ENCODE measurements around the gene ZBTB8OS. TPM values are rescaled to one million over a fixed set of nuclear protein-coding genes. Genes with fewer than 3 reads are reported as not detected.

ZBTB8OS gene
- polyA plus RNA-seq, 1 donor, result 39.5 TPM

Other genes with a start within 250 kb of the ZBTB8OS start
- 0.25 TPM for gene ZBTB8B, start 185.5 kb downstream of the ZBTB8OS start, polyA plus RNA-seq
- gene ZBTB8A, start 111.1 kb downstream of the ZBTB8OS start, polyA plus RNA-seq, result 8.0 TPM
- gene RBBP4, start 658 bp upstream of the ZBTB8OS start, polyA plus RNA-seq, result 159 TPM
- 5.2 TPM for gene SYNC, start 52.2 kb upstream of the ZBTB8OS start, polyA plus RNA-seq
- gene YARS1, start 166.8 kb upstream of the ZBTB8OS start, polyA plus RNA-seq, result 59.9 TPM
- 27.5 TPM for gene S100PBP, start 167.1 kb upstream of the ZBTB8OS start, polyA plus RNA-seq
- gene FNDC5, start 220.4 kb upstream of the ZBTB8OS start, polyA plus RNA-seq, result 11.0 TPM
- 0.87 TPM for gene HPCA, start 235.9 kb upstream of the ZBTB8OS start, polyA plus RNA-seq